GM12878 (cell line): ENCODE data around the gene ZNF800.

Source experiments
- ETV6 ChIP-seq, 2 experiments: fragments of 450-650 bp in 1 of 2; IDR thresholded peaks in 1 of 2; conservative IDR thresholded peaks in 1 of 2; 2 replicates each; pipeline ENCODE4 v1.6.1; 2014; ENCODE audit warnings: antibody characterized with exemption in 1 of 2, borderline replicate concordance in 1 of 2, low read depth in 1 of 2, mild to moderate bottlenecking in 1 of 2, moderate library complexity in 1 of 2
- JUNB ChIP-seq: IDR thresholded peaks from 2 replicates; pipeline ENCODE4 v1.6.1; 2016; ENCODE audit warnings: antibody characterized with exemption, mild to moderate bottlenecking
- MAX ChIP-seq: IDR thresholded peaks from 2 replicates; pipeline ENCODE4 v1.6.1; 2012; ENCODE audit warnings: low read depth, low read length, improper control_type of control experiment
- RAD21 ChIP-seq: IDR thresholded peaks from 2 replicates; pipeline ENCODE4 v1.6.1; 2011; ENCODE audit warnings: mild to moderate bottlenecking, low read depth, low read length, moderate library complexity; ENCODE audit not compliant: insufficient read depth
- RBBP5 ChIP-seq: fragments of 200-600 bp; sonication (generic); conservative IDR thresholded peaks from 2 replicates; pipeline ENCODE4 v1.6.1; 2016
- SMARCA5 ChIP-seq: fragments of 450-650 bp; IDR thresholded peaks from 2 replicates; pipeline ENCODE4 v1.6.1; 2017; ENCODE audit warnings: mild to moderate bottlenecking
- TAF1 ChIP-seq: IDR thresholded peaks from 2 replicates; pipeline ENCODE4 v1.6.1; 2011; ENCODE audit warnings: mild to moderate bottlenecking, low read depth, low read length, borderline replicate concordance
- TCF7 ChIP-seq: IDR thresholded peaks from 2 replicates; pipeline ENCODE4 v1.6.1; 2014; ENCODE audit warnings: antibody characterized with exemption, borderline replicate concordance
- ZNF24 ChIP-seq: fragments of 450-650 bp; IDR thresholded peaks from 2 replicates; pipeline ENCODE4 v1.6.1; 2017; ENCODE audit warnings: antibody characterized with exemption, mild to moderate bottlenecking
- TF ChIP-seq, protein P1 (sequence below), 3 experiments: IDR thresholded peaks in 2 of 3; conservative IDR thresholded peaks in 1 of 3; 2 replicates each; pipeline ENCODE4 v1.5.1; 2011; ENCODE audit warnings: low read depth in 3 of 3, low read length in 3 of 3, mild to moderate bottlenecking in 3 of 3, control low read depth in 2 of 3, moderate library complexity in 2 of 3, inconsistent platforms in 1 of 3, mixed read lengths in 1 of 3; ENCODE audit not compliant: control insufficient read depth in 2 of 3, insufficient read depth in 1 of 3; ENCODE audit errors: extremely low read depth in 1 of 3

- TF ChIP-seq ETV6 (conservative IDR thresholded peaks at IDR 0.05 in 1 of 2, IDR thresholded peaks at IDR 0.05 in 1 of 2; ENCODE audit: borderline replicate concordance in 1 of 2, low read depth in 1 of 2) (no peak), JUNB (no peak), RBBP5 (no peak), TAF1 (no peak), MAX (no peak), TCF7 (no peak), SMARCA5 (no peak), ZNF24 (no peak), RAD21 (no peak)
- TF ChIP-seq, protein P1, sequence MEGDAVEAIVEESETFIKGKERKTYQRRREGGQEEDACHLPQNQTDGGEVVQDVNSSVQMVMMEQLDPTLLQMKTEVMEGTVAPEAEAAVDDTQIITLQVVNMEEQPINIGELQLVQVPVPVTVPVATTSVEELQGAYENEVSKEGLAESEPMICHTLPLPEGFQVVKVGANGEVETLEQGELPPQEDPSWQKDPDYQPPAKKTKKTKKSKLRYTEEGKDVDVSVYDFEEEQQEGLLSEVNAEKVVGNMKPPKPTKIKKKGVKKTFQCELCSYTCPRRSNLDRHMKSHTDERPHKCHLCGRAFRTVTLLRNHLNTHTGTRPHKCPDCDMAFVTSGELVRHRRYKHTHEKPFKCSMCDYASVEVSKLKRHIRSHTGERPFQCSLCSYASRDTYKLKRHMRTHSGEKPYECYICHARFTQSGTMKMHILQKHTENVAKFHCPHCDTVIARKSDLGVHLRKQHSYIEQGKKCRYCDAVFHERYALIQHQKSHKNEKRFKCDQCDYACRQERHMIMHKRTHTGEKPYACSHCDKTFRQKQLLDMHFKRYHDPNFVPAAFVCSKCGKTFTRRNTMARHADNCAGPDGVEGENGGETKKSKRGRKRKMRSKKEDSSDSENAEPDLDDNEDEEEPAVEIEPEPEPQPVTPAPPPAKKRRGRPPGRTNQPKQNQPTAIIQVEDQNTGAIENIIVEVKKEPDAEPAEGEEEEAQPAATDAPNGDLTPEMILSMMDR (IDR thresholded peaks at IDR 0.05 in 2 of 3, conservative IDR thresholded peaks at IDR 0.05 in 1 of 3; ENCODE audit: control insufficient read depth in 2 of 3, extremely low read depth in 1 of 3, insufficient read depth in 1 of 3, low read depth in 3 of 3, low read length in 3 of 3), result no peak
Observed at GRCh38 chr7:127415060-127415742, 22.7 kb upstream of the ZNF800 start.
